IPS-18c (cell line): ENCODE measurements around the gene SLCO2A1.

Experiments used
- H3K4me3 ChIP-seq: 2 replicates; pipeline ENCODE4 v1.7.0; 2013; ENCODE audit warnings: low read depth, mild to moderate bottlenecking, low read length, moderate library complexity; ENCODE audit not compliant: insufficient read depth
- H3K9me3 ChIP-seq: one replicate; pipeline ENCODE4 v1.6.1; 2013; ENCODE audit warnings: mild to moderate bottlenecking, low read length, moderate library complexity; ENCODE audit not compliant: control insufficient read depth, insufficient read depth

The SLCO2A1 gene

DNA sequence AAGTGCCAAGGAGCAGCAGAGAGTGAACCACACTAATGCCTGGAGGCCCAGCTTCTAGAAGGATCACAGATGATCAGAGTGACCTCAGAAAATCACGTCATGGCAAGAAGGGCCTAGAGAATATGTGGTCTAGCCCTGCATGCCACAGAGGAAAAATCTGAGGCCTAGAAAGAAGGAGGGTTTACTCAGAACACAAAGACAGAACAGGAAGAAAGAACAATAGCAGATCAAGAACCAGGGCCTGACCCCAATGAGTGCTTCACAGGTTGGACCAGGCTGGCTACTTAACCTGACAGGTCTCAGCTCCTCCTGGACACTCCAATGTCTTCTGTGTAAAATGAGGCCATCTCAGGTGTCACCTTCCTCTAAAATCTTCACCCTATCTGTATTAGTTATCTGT, 148.2 kb downstream of the SLCO2A1 start:
- no peaks in the 10 kb centered on the region for H3K9me3 ChIP-seq
- no peak overlapping the region for H3K4me3 ChIP-seq

DNA sequence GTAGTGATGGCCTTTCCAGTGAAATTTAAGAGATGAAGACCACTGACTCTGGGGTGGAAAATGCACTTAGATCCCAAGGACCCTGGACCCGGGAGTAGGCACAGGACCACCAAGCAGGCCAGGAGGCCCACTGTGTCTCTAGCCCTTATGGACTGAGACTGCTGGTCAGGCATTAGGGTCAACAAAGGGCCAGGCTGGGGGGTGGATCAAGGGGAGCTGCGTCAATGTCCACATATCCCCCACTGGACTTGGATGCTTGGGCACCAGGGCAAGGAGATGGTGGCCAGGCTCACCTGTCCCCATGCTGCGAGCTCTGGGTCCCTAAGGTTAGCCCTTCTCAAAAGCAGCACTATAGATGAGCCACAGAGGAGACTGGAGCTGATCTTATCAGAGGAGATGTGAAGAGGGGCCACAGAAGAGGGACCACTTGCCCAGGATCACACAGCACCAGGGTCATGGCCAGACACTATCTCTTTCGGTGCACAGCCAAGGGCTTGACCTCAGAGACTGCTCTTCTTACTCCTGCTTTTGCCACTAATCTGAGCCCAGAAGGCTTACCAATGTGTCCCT, 148.8 kb downstream of the SLCO2A1 start:
- Histone ChIP-seq H3K4me3 (no peak overlapping the region), H3K9me3 (no peaks in the 10 kb centered on the region)

DNA sequence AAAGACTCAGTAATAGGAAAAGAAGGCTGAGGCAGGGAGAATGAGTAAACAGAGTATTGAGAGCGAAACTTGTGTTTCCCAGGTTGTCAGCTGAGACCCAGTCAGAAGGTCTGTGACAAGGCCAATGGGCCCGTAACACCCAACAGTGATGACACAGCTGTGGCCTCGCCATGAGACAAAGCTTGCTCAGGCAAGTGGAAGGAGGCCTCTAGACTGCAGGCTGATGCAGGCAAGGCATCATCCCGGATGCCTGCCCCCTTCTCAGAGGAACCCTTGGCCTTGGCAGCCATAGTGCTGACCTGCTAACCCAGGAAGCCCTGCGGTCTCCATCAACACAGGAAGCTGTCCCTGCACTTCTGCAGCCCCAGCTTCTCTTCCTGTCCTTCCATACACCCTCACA, 149.4 kb downstream of the SLCO2A1 start:
- no peak overlapping the region for H3K4me3 ChIP-seq
- H3K9me3 ChIP-seq: no peaks in the 10 kb centered on the region

DNA sequence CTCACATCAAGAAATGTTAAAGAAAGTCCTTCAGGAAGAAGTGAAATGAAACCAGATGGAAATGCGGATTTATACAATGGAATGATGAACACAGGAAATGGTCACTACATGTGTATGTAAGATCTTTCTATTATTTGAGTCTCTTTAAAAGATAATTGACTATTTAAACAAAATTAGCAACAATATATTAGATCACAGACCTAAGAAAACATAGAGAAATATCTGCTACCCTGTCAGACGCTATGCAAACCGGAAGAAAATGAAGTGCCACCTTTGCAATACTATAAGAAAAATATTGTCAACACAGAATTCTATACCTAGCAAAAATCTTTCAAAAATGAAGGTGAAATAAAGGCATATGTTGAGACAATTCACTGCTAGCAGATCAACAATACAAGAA, 151.2 kb downstream of the SLCO2A1 start:
- Histone ChIP-seq H3K4me3 (no peak overlapping the region), H3K9me3 (no peaks in the 10 kb centered on the region)
